BLaER1 treated with 17β-estradiol and CSF1 and Interleukin-3, amounts not matched to agents 10 nM and 100 nM (cell line): Measurements from ENCODE around the gene AKR1C1.
"Not testable (repeated sequence)": the region's sequence is repeated elsewhere in the genome, so short reads cannot be mapped to it uniquely, and the experiment has no call there.

Experiments
- H3K27ac ChIP-seq, 11 experiments: shearing (Covaris generic); formaldehyde crosslinking; 2 replicates each; pipeline ENCODE4 v1.8.1; 2022
- H3K27me3 ChIP-seq, 11 experiments: shearing (Covaris generic); formaldehyde crosslinking; 2 replicates each; pipeline ENCODE4 v1.8.1; 2022
- H3K36me3 ChIP-seq, 11 experiments: shearing (Covaris generic); formaldehyde crosslinking; 2 replicates each; pipeline ENCODE4 v1.8.1; 2022
- H3K4me1 ChIP-seq, 10 experiments: shearing (Covaris generic); formaldehyde crosslinking; 2 replicates each; pipeline ENCODE4 v1.8.1; 2022
- H3K4me2 ChIP-seq, 11 experiments: shearing (Covaris generic); formaldehyde crosslinking; 2 replicates each; pipeline ENCODE4 v1.8.1; 2022
- H3K4me3 ChIP-seq, 10 experiments: shearing (Covaris generic); formaldehyde crosslinking; 2 replicates each; pipeline ENCODE4 v1.8.1; 2022
- H3K9ac ChIP-seq, 11 experiments: shearing (Covaris generic); formaldehyde crosslinking; 2 replicates each; pipeline ENCODE4 v1.8.1; 2022
- H3K9me3 ChIP-seq, 11 experiments: shearing (Covaris generic); formaldehyde crosslinking; replicated peaks in 1 of 11; 2 replicates each; pipeline ENCODE4 v1.8.1; 2022
- H4K20me1 ChIP-seq, 11 experiments: shearing (Covaris generic); formaldehyde crosslinking; 2 replicates each; pipeline ENCODE4 v1.8.1; 2022
- Cebpa-rat ChIP-seq, 11 experiments: shearing (Covaris generic); IDR thresholded peaks; 2 replicates each; pipeline ENCODE4 v1.8.1; 2022

AKR1C1 gene

GRCh38 chr10:4939224-4940072, 23.8 kb upstream of the AKR1C1 start:
- Histone ChIP-seq H3K4me1 (peaks cover 0 to 12% (median 8%) of the 10 kb centered on the region in 10 experiments; a peak in 7 of 20 replicates), H3K4me3 (no peak overlapping the region), H3K27me3 (no peaks in the 10 kb centered on the region), H4K20me1 (no peaks in the 10 kb centered on the region), H3K36me3 (no peaks in the 10 kb centered on the region), H3K9me3 (peaks cover 0 to 10% (median 0%) of the 10 kb centered on the region in 11 experiments; a peak in 1 of 22 replicates), H3K9ac (no peak overlapping the region), H3K27ac (no peak overlapping the region), H3K4me2 (peak overlapping the region in 5 of 11 experiments; percentile 0 to 42 (median 31); a peak in 6 of 22 replicates)
- no peak for TF ChIP-seq Cebpa-rat (IDR thresholded peaks at IDR 0.05)

- not testable (repeated sequence) for H3K27ac ChIP-seq, H3K4me3 ChIP-seq, H3K36me3 ChIP-seq, H4K20me1 ChIP-seq, H3K27me3 ChIP-seq, H3K9ac ChIP-seq
- peaks cover 0 to 10% (median 0%) of the 10 kb centered on the region in 11 experiments; a peak in 1 of 22 replicates for H3K9me3 ChIP-seq
- peaks cover 0 to 12% (median 8%) of the 10 kb centered on the region in 10 experiments; a peak in 7 of 20 replicates for H3K4me1 ChIP-seq
- H3K4me2 ChIP-seq = peak overlapping the region in 1 of 11 experiments; percentile 42; a peak in 1 of 22 replicates
Measured at GRCh38 chr10:4940073-4940428, 23.2 kb upstream of the AKR1C1 start.

GRCh38 chr10:4940909-4941308, 22.3 kb upstream of the AKR1C1 start:
- not testable (repeated sequence) for H3K27ac ChIP-seq, H3K4me3 ChIP-seq, H3K9ac ChIP-seq, H4K20me1 ChIP-seq, H3K36me3 ChIP-seq, H3K27me3 ChIP-seq, H3K4me2 ChIP-seq
- H3K9me3 ChIP-seq = peaks cover 0 to 10% (median 0%) of the 10 kb centered on the region in 11 experiments; a peak in 3 of 22 replicates
- peaks cover 0 to 12% (median 8%) of the 10 kb centered on the region in 10 experiments; a peak in 7 of 20 replicates for H3K4me1 ChIP-seq

GRCh38 chr10:4941540-4942330, 21.5 kb upstream of the AKR1C1 start:
- Histone ChIP-seq H3K4me2 (no peak overlapping the region), H3K27ac (no peak overlapping the region), H3K4me1 (peaks cover 0 to 12% (median 8%) of the 10 kb centered on the region in 10 experiments; a peak in 7 of 20 replicates)

GRCh38 chr10:4942931-4943330, 20.3 kb upstream of the AKR1C1 start:
- not testable (repeated sequence) for H3K9ac ChIP-seq, H3K27me3 ChIP-seq, H3K4me3 ChIP-seq, H3K27ac ChIP-seq, H3K36me3 ChIP-seq, H3K4me2 ChIP-seq, H4K20me1 ChIP-seq
- H3K4me1 ChIP-seq = peaks cover 0 to 14% (median 8%) of the 10 kb centered on the region in 10 experiments; a peak in 7 of 20 replicates
- H3K9me3 ChIP-seq = peaks cover 0 to 12% (median 0%) of the 10 kb centered on the region in 11 experiments; a peak in 2 of 22 replicates

More at GRCh38 chr10:4941540-4942330, 21.5 kb upstream of the AKR1C1 start:
- Histone ChIP-seq H3K9ac (no peak overlapping the region), H3K36me3 (no peaks in the 10 kb centered on the region), H4K20me1 (no peaks in the 10 kb centered on the region), H3K4me3 (no peak overlapping the region), H3K9me3 (peaks cover 0 to 12% (median 0%) of the 10 kb centered on the region in 11 experiments; a peak in 2 of 22 replicates), H3K27me3 (no peaks in the 10 kb centered on the region)
- no peak for TF ChIP-seq Cebpa-rat (IDR thresholded peaks at IDR 0.05)

- not testable (repeated sequence) for H3K4me3 ChIP-seq, H3K36me3 ChIP-seq, H3K9ac ChIP-seq, H4K20me1 ChIP-seq, H3K4me2 ChIP-seq, H3K27ac ChIP-seq, H3K27me3 ChIP-seq
- H3K9me3 ChIP-seq = peaks cover 0 to 12% (median 0%) of the 10 kb centered on the region in 11 experiments; a peak in 2 of 22 replicates
- peaks cover 0 to 16% (median 8%) of the 10 kb centered on the region in 10 experiments; a peak in 7 of 20 replicates for H3K4me1 ChIP-seq
Measured at GRCh38 chr10:4943416-4943815, 19.8 kb upstream of the AKR1C1 start.

GRCh38 chr10:4943821-4944220, 19.4 kb upstream of the AKR1C1 start:
- no peak overlapping the region for H3K9ac ChIP-seq
- peaks cover 0 to 12% (median 0%) of the 10 kb centered on the region in 11 experiments; a peak in 2 of 22 replicates for H3K9me3 ChIP-seq
- peaks cover 0 to 16% (median 5%) of the 10 kb centered on the region in 10 experiments; a peak in 7 of 20 replicates for H3K4me1 ChIP-seq
- no peaks in the 10 kb centered on the region for H3K36me3 ChIP-seq
- H3K27ac ChIP-seq = no peak overlapping the region
- no peaks in the 10 kb centered on the region for H3K27me3 ChIP-seq
- no peaks in the 10 kb centered on the region for H4K20me1 ChIP-seq
- H3K4me2 ChIP-seq = no peak overlapping the region
- H3K4me3 ChIP-seq = no peak overlapping the region
- no peak for TF ChIP-seq Cebpa-rat (IDR thresholded peaks at IDR 0.05)

- Histone ChIP-seq H4K20me1 (no peaks in the 10 kb centered on the region), H3K27ac (no peak overlapping the region), H3K9me3 (peaks cover 0 to 12% (median 0%) of the 10 kb centered on the region in 11 experiments; a peak in 2 of 22 replicates), H3K9ac (no peak overlapping the region), H3K4me2 (no peak overlapping the region), H3K36me3 (no peaks in the 10 kb centered on the region), H3K4me3 (no peak overlapping the region), H3K4me1 (peaks cover 0 to 7% (median 0%) of the 10 kb centered on the region in 10 experiments; a peak in 2 of 20 replicates), H3K27me3 (no peaks in the 10 kb centered on the region)
- no peak for TF ChIP-seq Cebpa-rat (IDR thresholded peaks at IDR 0.05)
Measured at GRCh38 chr10:4944841-4945240, 18.4 kb upstream of the AKR1C1 start.
